Measurements from ENCODE around the gene DBN1. TPM values are rescaled to one million over a fixed set of nuclear protein-coding genes. Genes with fewer than 3 reads are reported as not detected.
A peak's percentile ranks its signal among the peaks of the same experiment; 100 is the strongest.

DBN1 gene
- total and polyA plus RNA-seq, 2 donors (not counting 1 experiment from before 2014, with no cell fraction given): 1.4 to 1.9 TPM

- peaks cover 40 to 42% of the 10 kb centered on the region in 2 donors for H3K4me1 ChIP-seq (ENCODE audit: control insufficient read depth in 2 of 2, insufficient read depth in 2 of 2, low read length in 2 of 2)
- ATAC-seq (ENCODE audit: low read depth): no peak
These were observed 48.1 kb downstream of the DBN1 start for GRCh38 chr5:177425196-177425800.

More at GRCh38 chr5:177425196-177425800, 48.1 kb downstream of the DBN1 start:
- no peak for TF ChIP-seq EZH2 (IDR thresholded peaks at IDR 0.05; ENCODE audit: borderline replicate concordance, insufficient read depth, low read depth, low read length, poor library complexity, severe bottlenecking)
- TF ChIP-seq CTCF (IDR thresholded peaks at IDR 0.05): no peak
- peak overlapping the region; percentile 82 to 88 for H3K27ac ChIP-seq (ENCODE audit: low read length in 2 of 2)
- no peaks in the 10 kb centered on the region for H3K27me3 ChIP-seq (replicated peaks in 1 of 4; ENCODE audit: control extremely low read depth in 1 of 4, control insufficient read depth in 3 of 4, insufficient read depth in 4 of 4, low read length in 3 of 4)
- peak overlapping the region; percentile 64 for H3K9ac ChIP-seq (ENCODE audit: low read length)
- peak; percentile 53 for DNase-seq
- WGBS (ENCODE audit: insufficient coverage): 46% methylated on average over 11 of the region's 13 CpGs
- peak overlapping the region; percentile 28 to 74 (median 61) for H3K4me3 ChIP-seq (ENCODE audit: control extremely low read depth in 1 of 5, extremely low read depth in 1 of 5, insufficient read depth in 1 of 5, low read depth in 2 of 5, low read length in 4 of 5)
- intact Hi-C loops (cut with micrococcal nuclease): loop anchor here (5.0 kb wide), 1 partner anchor 883 kb away; no protein-coding TSS in a partner anchor
- Mint-ChIP-seq H3K4me1 (peaks cover 42% of the 10 kb centered on the region), H3K27ac (peak overlapping the region; percentile 97), H3K27me3 (no peaks in the 10 kb centered on the region), H3K4me3 (peak overlapping the region; percentile 93), H3K9me3 (ENCODE audit: insufficient read depth) (no peaks in the 10 kb centered on the region)
- H2AFZ ChIP-seq (ENCODE audit: insufficient read depth, low read depth, low read length, poor library complexity, severe bottlenecking): peak overlapping the region; percentile 95
- POLR2A ChIA-PET: interaction anchor here (0.7 to 2.6 kb wide), 6 partner anchors 14 to 85 kb away, joined by 3 to 34 read pairs (median 6); partner anchors contain the start of gene PRR7
- H3K36me3 ChIP-seq (replicated peaks in 1 of 2; ENCODE audit: control extremely low read depth in 1 of 2, control insufficient read depth in 1 of 2, extremely low read depth in 1 of 2, insufficient read depth in 2 of 2, low read length in 1 of 2): peaks cover 0 to 18% of the 10 kb centered on the region in 2 experiments
- H3K4me2 ChIP-seq (replicated peaks; ENCODE audit: low read depth, low read length, poor library complexity, severe bottlenecking): peak overlapping the region; percentile 86
- H3K9me3 ChIP-seq (ENCODE audit: control extremely low read depth in 1 of 3, control insufficient read depth in 2 of 3, insufficient read depth in 1 of 3, low read length in 2 of 3): no peaks in the 10 kb centered on the region
- H3K79me2 ChIP-seq (ENCODE audit: control insufficient read depth, insufficient read depth, low read length): peaks cover 35% of the 10 kb centered on the region
- H4K20me1 ChIP-seq (ENCODE audit: control insufficient read depth, insufficient read depth, low read length, poor library complexity, severe bottlenecking): peaks cover 34% of the 10 kb centered on the region
- CTCF ChIA-PET: interaction anchor here (1.0 to 12.4 kb wide), 5 partner anchors 8 to 35 kb away, joined by 3 to 152 read pairs (median 137); partner anchors contain the start of gene PRR7

Measured in B cell (primary cell).